Measurements from ENCODE around the gene MLH1.
"Not testable (repeated sequence)": the region's sequence is repeated elsewhere in the genome, so short reads cannot be mapped to it uniquely, and the experiment has no call there.

The MLH1 gene

DNA sequence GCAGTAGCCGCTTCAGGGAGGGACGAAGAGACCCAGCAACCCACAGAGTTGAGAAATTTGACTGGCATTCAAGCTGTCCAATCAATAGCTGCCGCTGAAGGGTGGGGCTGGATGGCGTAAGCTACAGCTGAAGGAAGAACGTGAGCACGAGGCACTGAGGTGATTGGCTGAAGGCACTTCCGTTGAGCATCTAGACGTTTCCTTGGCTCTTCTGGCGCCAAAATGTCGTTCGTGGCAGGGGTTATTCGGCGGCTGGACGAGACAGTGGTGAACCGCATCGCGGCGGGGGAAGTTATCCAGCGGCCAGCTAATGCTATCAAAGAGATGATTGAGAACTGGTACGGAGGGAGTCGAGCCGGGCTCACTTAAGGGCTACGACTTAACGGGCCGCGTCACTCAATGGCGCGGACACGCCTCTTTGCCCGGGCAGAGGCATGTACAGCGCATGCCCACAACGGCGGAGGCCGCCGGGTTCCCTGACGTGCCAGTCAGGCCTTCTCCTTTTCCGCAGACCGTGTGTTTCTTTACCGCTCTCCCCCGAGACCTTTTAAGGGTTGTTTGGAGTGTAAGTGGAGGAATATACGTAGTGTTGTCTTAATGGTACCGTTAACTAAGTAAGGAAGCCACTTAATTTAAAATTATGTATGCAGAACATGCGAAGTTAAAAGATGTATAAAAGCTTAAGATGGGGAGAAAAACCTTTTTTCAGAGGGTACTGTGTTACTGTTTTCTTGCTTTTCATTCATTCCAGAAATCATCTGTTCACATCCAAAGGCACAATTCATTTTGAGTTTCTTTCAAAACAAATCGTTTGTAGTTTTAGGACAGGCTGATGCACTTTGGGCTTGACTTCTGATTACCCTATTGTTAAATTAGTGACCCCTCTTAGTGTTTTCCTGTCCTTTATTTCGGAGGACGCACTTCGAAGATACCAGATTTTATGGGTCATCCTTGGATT is at the start of gene MLH1:
Gene MLH1 (plus strand): TSS at position 193 of the 958 bp plus-strand sequence. CDS start 30 bp downstream, at position 223.
- peak; percentile 83 for DNase-seq (ENCODE audit: low spot score)
- TF ChIP-seq, protein P1, sequence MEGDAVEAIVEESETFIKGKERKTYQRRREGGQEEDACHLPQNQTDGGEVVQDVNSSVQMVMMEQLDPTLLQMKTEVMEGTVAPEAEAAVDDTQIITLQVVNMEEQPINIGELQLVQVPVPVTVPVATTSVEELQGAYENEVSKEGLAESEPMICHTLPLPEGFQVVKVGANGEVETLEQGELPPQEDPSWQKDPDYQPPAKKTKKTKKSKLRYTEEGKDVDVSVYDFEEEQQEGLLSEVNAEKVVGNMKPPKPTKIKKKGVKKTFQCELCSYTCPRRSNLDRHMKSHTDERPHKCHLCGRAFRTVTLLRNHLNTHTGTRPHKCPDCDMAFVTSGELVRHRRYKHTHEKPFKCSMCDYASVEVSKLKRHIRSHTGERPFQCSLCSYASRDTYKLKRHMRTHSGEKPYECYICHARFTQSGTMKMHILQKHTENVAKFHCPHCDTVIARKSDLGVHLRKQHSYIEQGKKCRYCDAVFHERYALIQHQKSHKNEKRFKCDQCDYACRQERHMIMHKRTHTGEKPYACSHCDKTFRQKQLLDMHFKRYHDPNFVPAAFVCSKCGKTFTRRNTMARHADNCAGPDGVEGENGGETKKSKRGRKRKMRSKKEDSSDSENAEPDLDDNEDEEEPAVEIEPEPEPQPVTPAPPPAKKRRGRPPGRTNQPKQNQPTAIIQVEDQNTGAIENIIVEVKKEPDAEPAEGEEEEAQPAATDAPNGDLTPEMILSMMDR (IDR thresholded peaks at IDR 0.05; ENCODE audit: extremely low read depth, missing control alignments), result no peak

DNA sequence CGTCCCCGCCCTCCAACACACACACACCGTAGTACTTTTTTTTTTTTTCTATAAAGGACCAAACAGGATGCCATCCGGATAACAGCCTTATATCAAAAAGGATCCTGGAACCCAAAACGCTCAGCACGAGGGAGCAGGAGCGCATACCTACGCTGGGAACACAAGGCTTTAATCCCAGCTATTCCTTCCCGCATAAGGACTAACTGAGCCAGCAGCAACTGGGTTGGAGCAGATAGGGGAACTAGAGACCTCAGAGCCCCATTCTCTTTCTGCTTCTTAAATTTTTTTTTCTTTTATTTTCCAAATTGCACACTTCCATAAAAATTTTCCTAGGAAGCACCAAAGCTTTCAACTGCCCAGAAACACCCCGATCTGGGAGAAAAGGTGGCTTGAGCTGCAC is 49.7 kb upstream of the MLH1 start:
- no peak for DNase-seq (ENCODE audit: low spot score)
- TF ChIP-seq, protein P1 (IDR thresholded peaks at IDR 0.05; ENCODE audit: extremely low read depth, missing control alignments), result no peak

DNA sequence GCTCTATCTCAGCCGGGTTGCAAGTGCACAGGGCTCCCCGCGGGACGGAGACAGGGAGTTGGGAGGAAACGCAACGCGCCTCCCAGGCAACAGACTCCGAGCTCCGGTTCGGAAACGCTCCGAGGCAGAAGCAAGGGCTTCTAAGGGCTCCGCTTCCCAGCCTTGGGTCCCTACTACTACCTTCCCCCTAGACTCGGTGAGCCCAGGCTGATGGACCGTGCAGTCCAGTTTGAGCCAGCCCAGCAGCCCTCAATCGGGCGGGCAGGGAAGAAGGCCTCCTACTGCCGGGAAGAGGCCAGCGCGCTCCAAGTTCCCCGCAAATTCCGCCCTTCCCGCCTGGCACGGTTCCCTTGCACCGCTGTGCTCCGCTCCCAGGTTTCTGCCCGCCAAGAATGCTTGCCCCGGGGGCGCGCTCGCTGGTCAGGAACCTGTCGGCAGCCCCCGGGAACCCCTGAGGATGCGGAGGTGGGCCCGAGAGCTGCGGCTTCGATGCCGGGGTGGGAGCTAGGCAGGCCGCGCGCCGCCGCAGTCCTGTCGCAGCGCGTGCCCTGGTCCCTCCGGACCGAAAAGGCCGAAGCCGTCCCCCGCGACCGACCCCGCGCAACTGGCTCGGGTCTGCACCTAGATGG is 49.2 kb upstream of the MLH1 start:
- peak; percentile 57 for DNase-seq (ENCODE audit: low spot score)
- TF ChIP-seq, protein P1 (IDR thresholded peaks at IDR 0.05; ENCODE audit: extremely low read depth, missing control alignments), result no peak

DNA sequence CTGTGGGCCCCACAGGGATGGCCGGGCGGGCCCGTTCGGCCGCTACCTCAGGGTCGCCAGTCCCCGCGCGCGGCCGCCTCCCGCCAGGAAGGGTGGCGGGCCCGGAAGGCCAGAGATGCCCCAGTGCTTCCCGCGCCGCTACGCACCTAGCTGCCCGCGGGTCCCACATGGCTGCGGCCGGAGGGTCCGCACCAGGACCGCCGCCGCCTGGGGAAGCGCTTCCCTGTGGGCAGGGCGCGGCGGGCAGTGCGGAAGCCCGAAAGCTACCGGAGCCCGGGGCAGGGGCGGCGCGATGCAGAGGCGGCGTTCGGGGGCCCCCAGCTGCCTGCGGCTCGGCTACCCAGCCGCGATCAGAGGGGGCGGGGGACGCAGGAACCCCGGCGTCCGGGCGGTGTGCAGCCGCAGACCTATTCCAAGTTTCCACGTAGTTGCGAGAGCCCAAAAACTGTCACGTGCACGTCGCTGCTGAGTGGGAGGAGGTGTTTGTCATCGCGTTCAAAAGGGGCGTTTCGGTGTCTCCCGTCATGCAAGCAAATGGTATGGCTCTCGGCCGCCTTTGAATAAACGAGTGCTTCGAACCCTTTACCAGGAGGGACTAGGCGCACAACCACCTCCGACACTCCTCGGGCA is 48.6 kb upstream of the MLH1 start, which contains the start of gene TRANK1:
Gene TRANK1 (minus strand): TSS at position 414 of the 630 bp plus-strand sequence. CDS start 245 bp downstream, at position 169.
- DNase-seq (ENCODE audit: low spot score), result peak; percentile 80
- TF ChIP-seq, protein P1 (IDR thresholded peaks at IDR 0.05; ENCODE audit: extremely low read depth, missing control alignments), result no peak

DNA sequence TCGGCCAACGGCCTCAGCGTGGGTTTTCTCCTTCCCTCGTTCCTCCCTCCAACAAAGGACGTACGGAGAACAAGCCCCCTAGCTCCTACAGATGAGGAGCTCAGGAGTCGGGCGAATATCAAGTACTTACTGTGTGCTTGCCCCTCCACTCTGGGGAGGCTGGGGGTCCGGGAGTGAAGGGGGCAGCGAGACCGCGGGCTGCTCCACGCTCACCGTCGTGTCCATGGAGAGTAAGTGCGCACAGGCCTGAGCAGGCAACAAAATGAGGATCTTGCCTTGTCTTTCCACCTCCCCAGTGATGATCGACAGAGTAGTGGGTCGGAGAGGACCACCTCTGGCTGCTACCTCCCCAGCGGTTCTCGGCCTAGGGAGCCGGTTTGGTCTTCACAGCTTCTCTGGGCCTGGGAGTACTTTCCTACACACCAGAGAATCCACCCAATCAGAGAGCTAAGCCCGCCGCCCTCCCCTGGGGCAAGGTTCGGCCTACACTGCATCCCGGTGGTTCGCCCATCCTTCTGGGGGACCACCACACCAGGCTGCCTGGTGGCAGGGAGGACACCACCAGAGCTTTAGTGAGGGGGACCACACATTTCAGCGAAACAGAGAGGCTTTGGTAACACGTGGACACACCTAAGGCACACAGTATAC is 47.9 kb upstream of the MLH1 start:
- DNase-seq (ENCODE audit: low spot score), result no peak
- TF ChIP-seq, protein P1 (IDR thresholded peaks at IDR 0.05; ENCODE audit: extremely low read depth, missing control alignments), result no peak

DNA sequence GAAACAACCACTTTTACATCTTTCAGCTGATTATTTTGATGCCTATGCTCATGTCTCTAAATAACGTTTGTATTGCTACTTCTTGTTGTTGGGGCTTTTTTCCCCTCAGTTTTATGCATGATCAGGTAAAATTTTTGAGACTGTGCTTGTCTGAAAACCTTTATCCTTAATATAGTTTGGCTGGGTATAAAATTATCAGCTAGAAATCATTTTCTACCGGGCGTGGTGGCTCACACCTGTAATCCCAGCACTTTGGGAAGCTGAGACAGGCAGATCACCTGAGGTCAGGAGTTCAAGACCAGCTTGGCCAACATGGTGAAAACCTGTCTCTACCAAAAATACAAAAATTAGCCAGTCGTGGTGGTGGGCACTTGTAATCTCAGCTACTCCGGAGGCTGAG is 45.5 kb upstream of the MLH1 start:
- not testable (repeated sequence) for DNase-seq (ENCODE audit: low spot score)

DNA sequence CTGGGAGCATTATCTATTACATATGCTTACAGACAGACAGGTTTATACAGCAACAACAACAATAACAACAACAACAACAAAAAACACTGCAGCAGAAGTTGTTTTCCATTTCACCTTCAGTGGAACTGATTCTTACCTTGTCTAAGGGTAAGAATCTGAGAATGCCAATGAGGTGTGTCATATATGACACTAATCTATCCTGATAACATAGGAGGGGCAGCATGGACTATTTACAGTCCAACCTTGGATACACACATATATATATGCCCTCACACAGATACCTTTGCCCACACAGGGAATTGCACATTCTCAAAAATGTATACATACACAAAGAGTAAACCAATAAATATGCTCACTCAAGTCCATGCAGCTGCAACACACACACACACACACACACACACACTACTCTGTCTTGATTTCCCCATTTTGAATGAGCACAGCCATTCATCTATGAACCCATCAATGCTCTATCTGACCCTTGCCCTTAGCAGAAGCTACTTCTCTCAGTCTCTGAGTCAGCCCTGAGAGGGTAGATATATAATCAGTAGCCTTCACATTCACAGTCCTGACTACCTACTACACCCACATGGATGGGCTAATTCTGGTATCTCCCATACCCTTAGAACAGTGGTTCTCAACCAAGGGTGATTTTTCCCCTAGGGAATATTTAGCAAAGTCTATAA is 38.7 kb upstream of the MLH1 start:
- DNase-seq (ENCODE audit: low spot score), result no peak
- TF ChIP-seq, protein P1 (IDR thresholded peaks at IDR 0.05; ENCODE audit: extremely low read depth, missing control alignments), result no peak
